HG03097 (cell line): ENCODE measurements around the gene TMEM59L.
"Not testable (repeated sequence)": the region's sequence is repeated elsewhere in the genome, so short reads cannot be mapped to it uniquely, and the experiment has no call there.

Experiments
- ATAC-seq: cut with Tn5 transposase; IDR thresholded peaks from one replicate; pipeline ENCODE4 v1.9.1; 2021; ENCODE audit not compliant: unreplicated experiment, low FRiP score

The TMEM59L gene

DNA sequence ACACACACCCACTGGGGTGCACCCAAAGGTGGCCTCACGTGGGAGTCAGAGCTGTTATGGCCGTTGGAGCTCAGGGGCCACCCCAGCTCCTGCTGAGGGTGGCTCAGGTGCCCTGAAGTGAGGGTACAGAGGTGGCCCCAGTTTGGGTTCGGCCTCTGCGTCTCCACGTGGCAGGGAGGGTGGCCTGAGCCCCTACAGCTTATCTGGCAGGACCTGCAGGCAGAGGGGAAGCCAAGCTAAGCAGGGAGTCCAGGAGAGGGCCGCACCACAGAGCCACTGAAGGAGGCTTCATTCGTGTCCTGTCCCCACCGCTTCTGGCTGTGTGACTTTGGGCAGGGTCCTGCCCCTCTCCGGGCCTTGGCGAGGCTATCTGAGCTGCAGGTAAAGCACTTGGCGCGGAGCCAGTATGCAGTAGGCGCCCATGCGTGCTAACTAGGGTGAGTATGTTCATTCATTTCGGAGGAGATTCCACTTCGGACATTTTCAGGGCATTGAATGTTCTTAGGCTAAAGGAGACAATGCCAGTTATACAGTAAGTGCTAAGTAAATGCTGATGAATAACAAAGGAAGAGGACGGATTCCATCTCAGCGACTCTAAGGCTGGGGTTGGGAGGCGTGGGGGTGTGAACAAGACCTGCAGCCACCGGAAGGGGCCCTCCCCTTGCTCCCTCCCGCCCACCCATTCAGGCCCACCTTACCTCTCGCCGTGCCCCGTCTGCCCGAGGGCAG is 19.1 kb upstream of the TMEM59L start:
- ATAC-seq = no peak

DNA sequence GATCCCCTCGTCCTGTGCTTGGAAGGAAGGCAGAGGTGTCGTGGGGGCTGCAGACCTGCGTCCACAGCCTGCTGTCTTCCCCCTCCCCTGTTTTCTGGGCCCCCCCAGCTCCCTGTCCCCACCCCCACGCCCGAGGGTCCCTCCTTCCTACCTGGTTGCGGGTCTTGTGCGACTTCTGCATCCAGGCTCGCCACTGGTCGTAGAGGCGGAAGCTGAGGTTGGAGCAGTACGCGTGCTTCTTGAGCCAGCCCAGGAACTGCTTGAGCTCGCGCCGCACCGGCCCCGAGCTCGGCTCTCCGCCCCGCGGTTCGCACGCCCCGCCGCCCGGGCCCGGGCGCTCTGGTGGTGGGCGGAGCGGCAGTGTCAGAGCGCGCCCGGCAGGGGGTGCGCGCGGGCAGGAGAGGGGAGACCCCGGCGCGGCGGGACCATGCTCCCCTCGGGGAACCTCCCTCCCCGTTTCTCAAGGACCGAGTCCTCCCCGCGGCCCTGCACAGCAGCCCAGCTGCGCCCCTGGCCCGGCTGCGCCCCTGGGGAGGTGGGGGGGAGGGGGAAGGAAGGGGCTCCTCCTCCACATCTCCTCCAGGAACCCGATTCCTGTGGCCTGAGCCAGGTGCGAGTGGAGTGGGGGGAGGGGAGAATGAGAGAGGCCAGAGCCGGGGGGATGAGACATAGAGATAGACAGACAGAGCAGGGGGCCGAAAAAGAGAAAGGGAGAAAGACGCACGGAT is 18.4 kb upstream of the TMEM59L start:
- no peak for ATAC-seq

DNA sequence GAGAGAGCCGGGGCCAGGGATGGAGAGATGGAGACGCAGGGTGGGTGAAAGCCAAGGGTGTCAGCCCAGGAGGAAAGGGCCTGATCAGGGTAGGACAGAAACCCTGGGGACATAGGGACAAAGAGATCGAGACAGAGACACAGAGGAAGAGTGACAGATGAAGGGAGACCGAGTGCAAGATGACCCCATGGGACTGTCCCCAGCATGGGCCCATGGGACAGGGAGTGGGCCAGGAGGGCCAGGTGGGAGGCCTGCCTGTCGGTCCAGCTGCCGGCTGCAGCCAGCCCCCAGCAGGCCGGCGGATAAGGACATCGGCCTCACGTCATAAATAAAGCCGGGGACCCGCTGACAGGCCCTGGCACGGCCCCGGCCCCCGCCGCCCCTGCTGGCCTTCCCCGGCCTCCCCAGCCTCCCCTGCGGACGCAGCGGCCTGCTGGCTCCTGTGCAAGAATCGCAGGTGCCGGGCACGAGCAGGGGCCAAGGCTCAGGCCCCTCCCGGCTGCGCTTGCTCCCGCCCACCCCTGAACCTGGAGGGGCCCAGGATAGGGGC is 17.8 kb upstream of the TMEM59L start:
- no peak for ATAC-seq

DNA sequence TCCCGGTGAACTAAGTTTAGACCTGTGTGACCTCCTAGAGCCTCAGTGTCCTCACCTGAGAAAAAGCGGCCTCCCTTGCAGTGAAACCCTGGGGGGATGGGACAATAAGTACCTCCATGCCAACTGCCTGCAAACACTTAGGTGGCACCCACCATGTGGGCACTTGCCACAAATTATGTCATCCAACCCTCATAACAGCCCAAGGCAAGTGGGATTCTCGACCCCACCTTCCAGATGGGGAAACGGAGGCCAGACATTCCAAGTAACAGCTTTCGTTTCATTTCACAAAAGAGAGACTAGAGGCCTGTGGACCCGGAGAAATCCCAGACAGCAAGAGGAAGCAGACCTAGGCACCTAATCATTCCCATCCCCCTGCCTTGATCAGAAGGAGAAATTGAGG is 17.2 kb upstream of the TMEM59L start:
- no peak for ATAC-seq

DNA sequence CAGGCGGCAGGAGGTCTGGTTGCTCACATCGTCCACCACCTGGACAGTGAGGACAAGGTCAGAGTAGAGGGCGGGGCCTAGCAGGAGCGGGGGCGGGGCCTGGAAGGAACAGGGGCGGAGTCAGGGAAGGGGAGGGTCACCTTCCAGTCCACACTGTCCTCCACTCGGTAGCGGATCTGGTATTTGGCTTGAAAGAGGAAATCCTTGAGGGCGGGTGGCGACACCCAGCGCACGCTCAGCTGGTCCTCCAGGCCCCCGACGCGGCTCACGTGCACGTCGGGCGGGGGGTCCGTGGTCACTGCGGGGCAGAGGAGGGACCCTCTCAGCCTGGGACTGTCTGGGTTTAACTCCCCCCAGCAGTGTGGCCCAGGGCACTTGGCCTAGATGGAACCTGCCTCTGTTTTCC is 15.9 kb upstream of the TMEM59L start:
- no peak for ATAC-seq

DNA sequence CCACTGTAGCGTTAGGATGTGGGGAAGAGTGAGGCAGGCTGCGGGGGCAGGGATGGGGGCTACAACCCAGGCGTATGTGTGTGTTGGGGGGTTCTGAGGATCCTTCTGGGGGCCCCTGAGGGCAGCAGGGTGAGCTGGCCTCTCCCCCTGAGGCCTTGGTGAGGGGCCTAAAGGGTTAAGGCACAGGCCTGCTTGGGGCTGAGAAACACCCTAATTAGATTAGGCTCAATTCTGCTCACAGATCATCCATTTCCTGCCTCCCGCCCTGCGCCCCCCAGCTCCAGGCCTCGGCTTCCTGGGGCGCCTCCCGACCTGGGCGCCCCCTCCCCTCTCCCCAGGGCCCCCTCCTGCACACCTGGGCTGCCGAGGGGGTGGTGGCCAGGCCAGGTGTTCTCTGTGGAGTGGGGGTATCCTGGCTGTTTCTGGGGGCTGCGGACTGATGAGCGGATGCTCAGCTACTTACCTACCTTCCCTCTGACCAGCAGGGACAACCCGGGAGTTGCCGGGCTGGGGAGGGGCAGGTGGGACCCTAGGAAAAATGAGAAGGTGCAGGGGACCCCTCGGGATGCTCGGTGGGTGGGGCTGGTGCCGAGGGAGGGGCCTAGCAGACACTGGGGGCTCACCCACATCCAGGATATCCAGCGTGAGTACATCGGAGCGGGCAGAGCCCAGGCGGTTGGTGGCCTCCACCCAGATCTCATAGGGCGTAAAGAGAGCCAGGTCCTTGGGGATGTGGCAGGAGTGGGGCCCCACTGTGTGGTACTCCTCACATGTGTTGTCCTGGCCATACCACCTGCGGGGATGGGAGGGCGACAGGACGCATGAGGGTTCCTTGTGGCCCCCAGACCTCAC is 14.6 kb upstream of the TMEM59L start:
- no peak for ATAC-seq

DNA sequence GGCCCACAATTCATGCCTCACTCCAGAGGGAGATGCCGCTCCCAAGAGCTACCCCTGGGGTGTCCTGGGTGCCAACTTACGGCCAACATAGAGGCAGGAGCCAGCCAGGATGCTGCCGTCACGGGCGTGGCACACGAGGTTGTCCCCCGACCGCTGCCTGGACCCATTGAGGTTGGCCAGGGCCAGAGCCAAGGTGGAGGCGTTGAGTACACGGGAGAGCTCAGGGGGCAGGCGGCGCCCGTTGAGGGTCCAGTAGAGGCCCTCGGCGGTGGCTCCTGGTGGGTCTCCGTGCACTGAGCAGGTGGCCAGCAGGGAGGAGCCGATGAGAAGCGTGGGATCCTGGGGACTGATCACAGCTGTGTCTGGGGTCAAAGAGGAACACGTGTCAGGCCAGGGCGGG is 13.2 kb upstream of the TMEM59L start:
- ATAC-seq = no peak

DNA sequence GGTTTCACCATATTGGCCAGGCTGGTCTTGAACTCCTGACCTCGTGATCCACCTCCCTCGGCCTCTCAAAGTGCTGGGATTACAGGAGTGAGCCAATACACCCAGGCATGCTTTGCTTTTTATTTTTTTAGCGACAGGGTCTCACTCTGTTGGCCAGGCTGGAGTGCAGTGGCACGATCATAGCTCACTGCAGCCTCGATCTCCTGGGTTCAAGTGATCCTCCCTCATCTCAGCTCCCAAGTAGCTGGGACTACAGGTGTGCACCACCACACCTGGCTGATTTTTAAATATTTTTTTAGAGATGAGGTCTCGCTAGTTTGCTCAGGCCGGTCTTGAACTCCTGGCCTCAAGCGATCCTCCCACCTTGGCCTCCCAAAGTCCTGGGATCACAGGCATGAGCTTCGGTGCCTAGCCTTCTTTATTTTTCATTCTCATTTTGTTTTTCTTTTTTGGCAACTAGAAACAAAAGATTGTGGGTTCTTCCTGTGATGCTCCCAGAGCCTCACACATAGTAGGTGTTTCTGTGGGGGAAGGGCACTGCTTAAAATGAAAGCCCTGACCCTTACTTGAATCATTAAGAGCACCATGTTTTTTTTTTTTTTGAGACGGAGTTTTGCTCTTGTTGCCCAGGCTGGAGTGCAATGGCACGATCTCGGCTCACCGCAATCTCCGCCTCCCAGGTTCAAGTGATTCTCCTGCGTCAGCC is 11.8 kb upstream of the TMEM59L start:
- ATAC-seq = not testable (repeated sequence)

DNA sequence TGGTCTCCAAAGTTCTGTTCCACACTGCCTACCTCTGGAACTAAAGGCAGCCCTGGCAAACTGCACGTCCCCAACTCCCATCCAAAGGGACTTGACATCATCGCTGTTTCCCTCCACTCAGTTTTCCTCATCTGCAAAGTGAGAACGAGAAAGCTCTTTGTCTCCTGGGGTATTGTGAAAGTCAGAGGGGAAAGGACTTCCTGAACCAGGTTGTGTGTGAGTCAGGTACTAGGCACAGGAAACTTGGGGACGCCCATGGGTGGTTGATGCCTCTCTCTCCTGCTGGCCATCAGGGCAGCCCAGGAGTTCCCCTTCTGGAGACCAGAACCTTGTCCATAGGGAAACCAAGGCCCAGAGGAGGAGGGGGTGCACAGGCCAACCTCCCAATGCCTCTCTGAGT is 10.8 kb upstream of the TMEM59L start:
- ATAC-seq = no peak

DNA sequence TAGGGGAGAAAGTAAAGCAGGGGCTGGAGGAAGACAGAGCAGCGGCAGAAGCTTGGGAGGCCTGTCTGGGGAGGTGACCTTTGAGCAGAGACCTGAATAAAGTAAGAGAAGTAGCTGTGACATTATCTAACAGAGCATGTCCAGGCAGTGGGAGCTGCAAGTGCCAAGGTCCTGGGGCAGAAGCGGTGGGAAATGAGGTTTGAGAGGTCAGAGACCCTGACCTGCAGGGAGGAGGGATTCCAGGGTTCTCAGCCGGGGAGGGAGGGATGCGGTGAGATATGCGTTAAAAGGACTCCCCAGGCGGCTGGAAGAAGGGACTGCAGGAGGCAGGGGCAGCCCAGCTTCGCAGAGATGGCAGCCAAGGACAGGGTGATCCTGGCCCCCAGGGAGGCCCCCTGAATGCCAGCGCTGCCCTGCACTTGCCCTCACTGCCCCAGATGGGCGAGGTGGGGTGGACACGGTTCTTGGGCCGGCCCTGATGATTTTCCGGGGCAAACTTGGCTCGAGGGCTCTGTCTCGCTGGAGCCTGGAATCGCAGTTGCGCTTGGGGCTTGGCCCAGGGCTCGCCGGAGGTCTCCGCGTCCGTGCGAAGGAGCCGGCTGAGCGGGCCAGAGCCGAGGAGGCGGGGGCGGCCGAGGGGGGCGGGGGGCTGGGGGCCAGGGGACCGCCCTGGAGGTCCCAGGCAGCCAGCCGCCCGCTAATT is 9.3 kb upstream of the TMEM59L start:
- no peak for ATAC-seq

DNA sequence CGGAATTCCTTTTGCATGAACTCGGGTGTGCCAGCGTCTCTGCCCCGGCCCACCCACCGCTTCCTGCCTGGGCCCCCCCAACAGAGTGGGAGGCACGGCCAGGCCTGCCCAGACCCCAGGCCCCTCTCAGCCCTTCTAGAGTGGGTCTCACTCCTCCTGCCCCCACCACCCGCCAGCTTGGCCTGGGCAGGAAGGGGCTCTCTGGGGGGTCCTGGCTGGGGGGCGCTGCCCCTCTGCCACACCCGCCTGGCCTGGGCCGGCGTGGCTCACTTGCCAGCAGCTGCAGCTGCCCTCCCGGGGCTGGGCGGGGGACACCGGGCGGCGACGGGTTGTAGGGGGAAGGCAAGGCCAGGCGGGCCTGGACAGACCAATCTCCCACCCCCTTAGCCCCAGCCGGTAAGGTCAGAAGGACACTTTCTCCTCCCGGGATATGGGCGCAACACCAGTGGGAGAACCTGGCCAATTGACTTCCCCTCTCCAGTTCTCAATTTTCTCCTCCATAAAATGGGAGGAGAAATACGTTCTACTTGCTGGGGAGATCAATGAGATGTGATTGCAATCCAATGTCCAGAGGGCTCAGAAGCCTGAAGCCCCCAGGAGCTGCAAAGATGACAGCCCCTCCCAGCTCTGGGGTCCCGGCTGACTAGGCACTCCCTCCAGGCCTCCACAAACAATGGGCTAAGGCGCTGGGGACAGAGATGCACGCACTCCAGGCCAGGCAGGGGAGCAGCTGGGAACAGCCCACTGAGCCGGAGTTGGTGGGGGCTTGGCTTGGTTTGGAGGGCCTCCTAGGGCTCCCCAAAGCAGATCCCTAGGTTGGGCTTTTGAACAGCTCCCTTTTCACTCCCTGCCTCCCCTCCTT is 8.5 kb upstream of the TMEM59L start:
- ATAC-seq = no peak

DNA sequence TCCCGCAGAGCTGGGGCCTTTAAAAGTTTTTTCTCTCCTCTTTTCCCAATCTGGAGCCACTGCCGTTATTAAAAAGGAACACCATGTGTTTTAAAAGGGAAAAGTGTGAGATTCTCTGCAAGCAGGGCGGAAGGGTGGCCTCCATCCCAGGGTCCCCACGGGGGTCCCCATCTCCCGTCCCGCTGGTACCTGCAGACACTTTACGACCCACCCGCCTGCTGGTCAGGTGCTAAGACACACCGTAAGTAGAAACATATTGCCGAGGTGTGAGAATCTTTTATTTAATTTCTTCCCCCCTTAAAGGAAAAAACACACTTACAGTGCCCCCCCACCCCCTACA is 7.9 kb upstream of the TMEM59L start:
- ATAC-seq = no peak

DNA sequence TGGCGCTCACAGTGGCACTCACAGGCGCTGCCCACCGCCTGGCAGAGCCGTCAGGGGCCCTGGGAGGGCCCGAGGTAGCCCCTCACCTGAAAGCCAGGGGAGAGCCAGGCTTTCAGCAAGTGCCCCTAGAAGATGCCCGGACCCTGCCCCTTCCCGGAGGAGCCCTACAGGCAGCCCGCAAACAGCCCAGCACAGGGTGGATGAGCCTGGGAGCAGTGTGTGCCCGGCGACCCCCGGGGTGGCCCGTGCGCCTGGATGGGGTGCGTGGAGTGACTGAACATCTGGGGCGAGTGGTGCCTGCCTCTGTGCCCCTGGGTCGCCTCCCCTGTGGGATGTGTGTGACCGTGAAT is 7.5 kb upstream of the TMEM59L start:
- no peak for ATAC-seq

DNA sequence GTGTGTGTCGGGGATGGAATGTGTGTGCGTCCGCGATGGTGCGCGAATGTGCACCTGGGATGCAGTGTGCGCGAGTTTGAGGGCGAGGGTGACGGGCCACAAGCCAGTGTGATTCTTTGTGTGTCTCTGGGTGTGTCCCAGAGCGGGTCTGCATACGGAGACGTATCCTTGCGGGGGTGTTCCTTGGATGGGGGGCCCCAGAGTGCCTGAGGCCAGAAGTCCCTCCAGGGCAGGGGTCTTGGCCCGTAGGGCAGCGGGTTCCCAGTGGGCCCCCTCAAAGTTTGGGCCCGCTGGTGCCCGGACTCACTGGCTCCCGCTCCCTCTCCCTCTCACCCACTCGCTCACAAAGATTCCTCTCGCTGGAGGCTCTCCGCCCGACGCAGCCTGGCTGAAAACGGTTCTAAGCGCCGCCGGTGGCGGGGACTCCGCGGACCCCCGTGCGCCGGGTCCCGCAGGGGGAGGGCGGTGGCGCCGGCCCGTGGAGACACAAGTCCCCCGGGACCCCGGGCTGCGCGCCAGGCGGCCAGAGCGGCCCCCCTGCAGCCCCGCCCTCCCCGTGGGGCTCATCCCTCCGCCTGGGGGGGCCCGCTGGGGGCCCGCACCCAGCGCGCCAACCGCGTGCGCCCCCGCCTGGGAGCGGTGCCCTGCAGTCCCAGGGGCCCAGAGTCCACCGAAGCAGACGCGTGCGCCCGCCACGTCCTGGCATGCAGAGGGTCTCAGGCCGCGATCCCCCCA is 7.0 kb upstream of the TMEM59L start:
- ATAC-seq = no peak

DNA sequence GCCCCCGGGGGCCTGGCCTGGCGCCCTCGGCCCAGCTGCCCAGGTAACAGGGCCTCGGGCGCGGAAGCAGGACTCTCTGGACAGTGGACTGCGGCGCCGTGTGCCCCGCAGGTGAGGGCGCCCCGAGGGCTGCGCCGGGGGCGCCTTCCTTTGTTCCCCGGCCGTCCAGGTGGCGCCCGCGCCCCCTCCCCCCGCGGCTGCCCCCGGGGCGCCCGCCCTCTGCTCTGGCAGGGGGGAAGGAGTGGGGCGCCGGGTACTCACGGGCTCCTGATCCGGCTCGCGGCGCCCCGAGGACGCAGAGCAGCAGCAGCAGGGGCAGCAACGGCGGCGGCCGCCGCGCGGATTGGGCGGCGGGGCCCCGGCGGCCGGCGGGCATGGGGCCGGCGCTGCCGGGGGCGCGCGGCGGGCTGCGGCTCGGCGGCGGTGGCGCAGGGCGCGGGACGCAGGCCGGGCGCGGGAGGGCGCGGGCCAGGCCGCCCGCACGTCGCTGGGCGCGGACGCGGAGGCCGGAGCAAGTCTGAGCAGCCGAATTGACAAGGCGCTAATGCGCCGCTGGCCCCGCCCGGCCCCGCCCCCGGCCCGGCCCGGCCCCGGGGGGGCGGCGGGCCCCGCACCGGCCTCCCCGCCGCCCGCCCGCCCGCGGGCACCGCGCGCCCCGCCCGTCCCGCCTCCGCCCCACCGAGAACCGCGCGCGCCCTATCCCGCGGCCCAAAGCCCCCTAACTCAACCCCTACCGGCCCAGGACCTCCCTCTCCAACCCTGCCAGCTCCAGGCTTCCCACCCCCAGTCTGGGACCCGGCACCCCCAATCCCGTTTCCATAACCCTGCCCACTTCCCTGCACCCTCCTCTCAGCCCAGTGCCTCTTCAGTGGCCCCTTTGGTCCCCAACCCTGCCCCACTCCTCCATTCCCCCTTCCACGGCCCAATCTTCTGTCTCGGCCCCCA is 6.1 kb upstream of the TMEM59L start, which contains the start of gene CRLF1:
Gene CRLF1 (minus strand): TSS at position 519 of the 945 bp plus-strand sequence. CDS start 143 bp downstream, at position 376.
- ATAC-seq = no peak

DNA sequence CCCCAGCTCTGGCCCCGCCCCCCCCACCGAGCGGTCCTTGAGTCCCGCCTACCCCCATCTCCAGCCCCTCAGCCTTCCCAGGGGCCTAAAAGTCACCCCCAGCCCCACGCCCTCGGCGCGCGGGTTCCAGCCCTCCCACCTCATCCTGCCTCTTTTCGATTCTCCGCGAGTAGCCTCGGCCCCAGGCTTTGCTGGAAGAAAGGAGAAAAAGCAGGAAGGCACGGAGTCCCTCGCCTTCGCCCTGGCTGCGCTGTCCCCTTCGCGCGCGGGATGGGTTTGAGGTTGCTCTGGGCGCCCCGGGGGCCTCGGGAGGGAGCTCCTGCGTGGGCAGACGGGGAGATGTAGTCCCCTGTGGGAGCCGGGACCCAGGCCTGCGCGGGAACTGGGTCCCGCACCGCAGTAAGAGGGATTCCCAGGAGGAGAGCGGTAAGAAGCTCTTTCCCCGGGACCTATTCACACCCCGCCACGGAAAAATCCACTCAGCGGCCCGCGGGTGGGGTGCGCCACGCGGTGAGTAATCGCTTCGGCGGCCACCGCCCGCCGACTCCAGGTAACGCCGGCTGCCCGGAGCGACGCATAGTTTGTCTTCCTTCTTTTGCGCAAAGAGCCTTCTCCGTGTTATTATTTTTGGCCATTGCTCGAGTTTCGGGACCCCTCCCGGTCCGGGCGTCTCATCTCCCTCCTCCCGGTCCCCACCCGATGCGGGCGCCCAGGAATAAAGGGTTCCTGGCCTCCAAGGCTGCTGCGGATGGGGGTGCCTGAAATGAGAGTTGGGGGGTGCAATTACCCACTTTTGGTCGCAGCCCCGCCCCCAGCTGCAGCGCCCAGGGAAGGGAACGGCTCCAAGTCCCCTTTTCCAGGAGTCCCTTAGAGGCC is 5.2 kb upstream of the TMEM59L start:
- no peak for ATAC-seq
